ENCODE results near the gene GDPD5. TPM values are rescaled to one million over a fixed set of nuclear protein-coding genes. Genes with fewer than 3 reads are reported as not detected.

Gene GDPD5, protein sequence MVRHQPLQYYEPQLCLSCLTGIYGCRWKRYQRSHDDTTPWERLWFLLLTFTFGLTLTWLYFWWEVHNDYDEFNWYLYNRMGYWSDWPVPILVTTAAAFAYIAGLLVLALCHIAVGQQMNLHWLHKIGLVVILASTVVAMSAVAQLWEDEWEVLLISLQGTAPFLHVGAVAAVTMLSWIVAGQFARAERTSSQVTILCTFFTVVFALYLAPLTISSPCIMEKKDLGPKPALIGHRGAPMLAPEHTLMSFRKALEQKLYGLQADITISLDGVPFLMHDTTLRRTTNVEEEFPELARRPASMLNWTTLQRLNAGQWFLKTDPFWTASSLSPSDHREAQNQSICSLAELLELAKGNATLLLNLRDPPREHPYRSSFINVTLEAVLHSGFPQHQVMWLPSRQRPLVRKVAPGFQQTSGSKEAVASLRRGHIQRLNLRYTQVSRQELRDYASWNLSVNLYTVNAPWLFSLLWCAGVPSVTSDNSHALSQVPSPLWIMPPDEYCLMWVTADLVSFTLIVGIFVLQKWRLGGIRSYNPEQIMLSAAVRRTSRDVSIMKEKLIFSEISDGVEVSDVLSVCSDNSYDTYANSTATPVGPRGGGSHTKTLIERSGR
- 8.1 to 13.4 TPM (median 11.2 TPM) in 5 replicates for total RNA-seq (2022; extraction: Qiagen RNA extraction; ENCODE audit: low read depth)

DNA sequence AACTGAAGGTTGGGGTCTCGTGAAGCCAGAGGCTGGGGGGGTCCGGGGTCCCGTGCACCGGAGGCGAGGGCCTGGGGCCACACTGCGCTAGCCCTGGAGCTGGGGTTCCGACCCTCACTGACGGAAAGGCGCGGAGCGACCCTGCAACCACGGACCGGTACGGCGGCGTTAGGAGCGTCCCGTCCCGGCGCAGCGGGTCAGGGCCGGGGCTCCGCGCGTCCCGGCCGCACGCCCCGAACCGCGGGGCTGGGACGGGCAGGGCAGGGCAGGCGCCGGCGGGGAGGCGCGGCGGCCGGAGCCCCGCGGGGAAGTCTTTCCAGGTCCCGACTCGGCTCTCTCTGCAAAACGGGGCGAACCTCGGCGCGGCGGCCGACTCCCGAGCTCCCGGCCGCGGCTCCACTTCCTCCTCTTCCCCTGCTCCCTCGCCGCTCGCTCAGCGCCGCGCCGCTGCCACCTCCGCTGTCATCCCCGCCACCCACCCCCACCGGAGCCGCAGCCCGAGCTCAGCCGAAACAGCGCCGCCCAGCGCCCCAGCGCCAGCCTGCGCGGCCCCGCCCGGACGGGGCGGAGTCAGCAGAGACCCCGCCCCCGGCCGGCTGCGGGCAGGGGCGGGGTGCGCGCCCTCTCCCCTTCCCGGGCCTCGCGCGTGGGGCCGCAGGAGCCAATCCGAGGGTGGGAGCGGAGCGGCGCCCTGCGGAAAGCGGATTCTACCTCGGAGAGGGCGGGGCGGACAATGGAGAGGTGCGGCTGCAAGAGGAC lies at the start of gene GDPD5:
TSS of gene GDPD5 (minus strand) at position 509 of the 759 bp plus-strand sequence. CDS start 48,206 bp downstream, outside the sequence.

DNA sequence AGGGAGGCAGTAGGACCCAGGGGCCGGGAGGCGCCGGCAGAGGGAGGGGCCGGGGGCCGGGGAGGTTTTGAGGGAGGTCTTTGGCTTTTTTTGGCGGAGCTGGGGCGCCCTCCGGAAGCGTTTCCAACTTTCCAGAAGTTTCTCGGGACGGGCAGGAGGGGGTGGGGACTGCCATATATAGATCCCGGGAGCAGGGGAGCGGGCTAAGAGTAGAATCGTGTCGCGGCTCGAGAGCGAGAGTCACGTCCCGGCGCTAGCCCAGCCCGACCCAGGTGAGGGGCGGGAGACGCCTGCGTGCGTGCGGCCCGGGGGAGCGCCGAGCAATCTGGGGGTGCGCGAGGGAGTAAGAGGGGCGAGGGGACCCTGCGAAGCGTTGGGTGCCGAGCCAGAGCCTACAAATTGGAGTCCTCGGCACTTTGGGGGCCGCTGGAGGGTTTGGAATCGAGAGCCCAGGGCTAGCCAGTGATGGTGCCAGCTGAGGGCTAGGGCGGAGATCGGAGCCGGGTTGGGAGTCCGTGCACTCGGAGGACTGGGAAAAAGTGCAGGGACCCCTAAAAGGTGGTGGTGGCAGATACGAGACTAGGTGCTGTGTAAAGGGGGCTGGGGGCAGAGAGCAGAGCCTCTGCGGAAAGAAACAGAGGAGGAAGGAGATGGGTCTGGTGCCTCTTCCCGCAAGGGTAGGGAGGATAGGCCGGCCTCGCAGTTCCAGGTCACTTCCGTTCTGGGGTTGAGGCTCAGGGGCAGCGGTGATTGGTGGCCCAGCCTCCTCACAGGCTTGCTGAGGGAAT lies 36.5 kb upstream of the GDPD5 start, which contains the start of gene SERPINH1:
TSS of gene SERPINH1 (plus strand) at position 206 of the 788 bp plus-strand sequence. CDS start 4,097 bp downstream, outside the sequence.

DNA sequence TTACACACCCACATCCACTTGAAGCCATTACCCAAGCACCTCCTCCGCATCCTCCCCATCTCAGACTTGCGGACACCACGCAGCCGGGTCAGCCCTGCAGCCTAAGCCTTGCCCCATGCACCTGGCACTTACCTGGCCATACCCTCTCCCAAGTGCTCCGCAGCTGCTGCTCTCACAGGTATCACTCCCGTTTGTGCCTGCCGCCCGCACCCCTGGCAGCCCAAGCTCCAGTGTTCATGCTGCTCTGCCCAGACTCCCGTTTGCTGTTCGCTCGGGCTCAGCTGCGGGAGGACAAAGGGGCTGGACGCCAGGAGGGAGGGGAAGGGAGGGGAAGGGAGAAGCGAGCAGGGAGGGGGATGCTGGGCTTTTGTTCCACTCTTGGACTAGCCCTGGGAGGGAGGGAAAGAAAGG lies 92.8 kb downstream of the GDPD5 start, which contains the start of gene KLHL35:
TSS of gene KLHL35 (minus strand) at position 293 of the 411 bp plus-strand sequence. CDS start 2,574 bp downstream, outside the sequence.

DNA sequence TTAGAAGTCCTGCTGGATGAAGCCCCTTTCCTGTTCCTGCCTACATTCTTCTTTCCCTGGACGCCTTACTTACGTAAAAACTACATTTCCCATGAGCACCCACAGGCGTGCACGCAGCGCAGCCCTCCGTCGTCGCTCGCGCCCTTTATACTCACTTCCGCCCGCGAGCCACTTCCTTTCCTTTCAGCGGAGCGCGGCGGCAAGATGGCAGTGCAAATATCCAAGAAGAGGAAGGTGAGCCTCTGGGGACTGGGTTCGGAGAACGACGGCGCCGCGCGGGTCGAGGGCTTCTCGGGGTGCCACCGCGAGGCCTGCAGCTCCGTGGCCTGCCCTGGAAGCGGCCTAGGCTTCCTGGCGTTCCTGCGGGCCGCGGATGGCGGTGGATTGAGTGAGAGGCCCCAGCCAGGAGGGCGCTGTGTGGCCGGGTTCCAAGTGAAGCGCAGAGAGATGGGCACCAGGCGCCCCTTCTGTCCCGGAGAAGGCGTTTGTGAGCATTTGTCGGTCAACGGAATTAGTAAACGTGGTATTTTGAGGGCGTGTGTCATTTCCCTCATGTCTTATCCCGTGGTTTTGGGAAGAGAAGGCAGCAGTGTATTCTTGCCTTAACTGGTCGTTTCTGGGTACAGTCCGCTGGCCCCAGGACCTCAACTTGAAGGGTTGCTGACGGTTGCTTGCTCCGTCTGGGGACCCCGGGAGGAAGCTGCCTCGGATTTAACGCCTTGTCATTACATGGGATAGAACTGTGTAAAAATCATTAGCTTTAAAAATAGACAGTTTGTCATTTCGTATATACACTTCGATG lies 126.2 kb downstream of the GDPD5 start, which contains the start of gene RPS3:
TSS of gene RPS3 (plus strand) at position 175 of the 802 bp plus-strand sequence. CDS start at position 205, 30 bp downstream.

Other genes with a start within 250 kb of the GDPD5 start
- gene ARRB1, start 174.3 kb downstream of the GDPD5 start, total RNA-seq (2022; extraction: Qiagen RNA extraction; ENCODE audit: low read depth): 2.7 to 4.3 TPM (median 3.4 TPM) in 5 replicates
- 3,374 to 4,316 TPM (median 3,431 TPM) in 5 replicates for gene RPS3, start 126.4 kb downstream of the GDPD5 start, total RNA-seq (2022; extraction: Qiagen RNA extraction; ENCODE audit: low read depth)
- 0.64 to 1.4 TPM (median 1.1 TPM) in 5 replicates for gene KLHL35, start 92.7 kb downstream of the GDPD5 start, total RNA-seq (2022; extraction: Qiagen RNA extraction; ENCODE audit: low read depth)
- 72.0 to 121 TPM (median 107 TPM) in 5 replicates for gene SERPINH1, start 36.3 kb upstream of the GDPD5 start, total RNA-seq (2022; extraction: Qiagen RNA extraction; ENCODE audit: low read depth)
- 1.5 to 1.7 TPM (median 1.7 TPM) in 5 replicates for gene MAP6, start 143.1 kb upstream of the GDPD5 start, total RNA-seq (2022; extraction: Qiagen RNA extraction; ENCODE audit: low read depth)
- not detected in 5 replicates for gene MOGAT2, start 191.9 kb upstream of the GDPD5 start, total RNA-seq (2022; extraction: Qiagen RNA extraction; ENCODE audit: low read depth)
- 2.0 to 2.7 TPM (median 2.0 TPM) in 5 replicates for gene DGAT2, start 242.8 kb upstream of the GDPD5 start, total RNA-seq (2022; extraction: Qiagen RNA extraction; ENCODE audit: low read depth)